Measurements from ENCODE around the gene ADARB2.

GRCh38 chr10:1536341-1536740 is 201.0 kb downstream of the ADARB2 start:
- TF ChIP-seq CTCF (IDR thresholded peaks at IDR 0.05) (no peak), POLR2AphosphoS5 (IDR thresholded peaks at IDR 0.05) (no peak), POLR2A (IDR thresholded peaks at IDR 0.05) (no peak), EP300 (IDR thresholded peaks at IDR 0.05) (no peak)

Data from suprapubic skin (tissue), 4 donors.